Activated CD8-positive, alpha-beta memory T cell treated with anti-CD3 and anti-CD28 coated beads for 36 hours (primary cell): ENCODE measurements around the gene PDCD1. TPM values are rescaled to one million over a fixed set of nuclear protein-coding genes. Genes with fewer than 3 reads are reported as not detected.
"Not testable (repeated sequence)": the region's sequence is repeated elsewhere in the genome, so short reads cannot be mapped to it uniquely, and the experiment has no call there.

ENCODE experiments used
- CTCF ChIA-PET: fragments of 350-600 bp; sonication (Branson Sonifier 250); formaldehyde crosslinking; loops from one replicate; lab custom pipeline; 2021; ENCODE audit warnings: antibody characterized with exemption; lab: Charles Lee
- POLR2A ChIA-PET: fragments of 350-600 bp; sonication (Branson Sonifier 250); formaldehyde crosslinking; loops from one replicate; lab custom pipeline; 2021; ENCODE audit warnings: antibody characterized with exemption; lab: Charles Lee
- total RNA-seq, 2 experiments: library from RNA; stranded (reverse); gene quantifications; one replicate each; pipeline ENCODE4 v1.2.3, GENCODE V29; 2021

The PDCD1 gene
- total RNA-seq, 2 experiments from 2014 or later: 52.0 to 53.0 TPM

DNA sequence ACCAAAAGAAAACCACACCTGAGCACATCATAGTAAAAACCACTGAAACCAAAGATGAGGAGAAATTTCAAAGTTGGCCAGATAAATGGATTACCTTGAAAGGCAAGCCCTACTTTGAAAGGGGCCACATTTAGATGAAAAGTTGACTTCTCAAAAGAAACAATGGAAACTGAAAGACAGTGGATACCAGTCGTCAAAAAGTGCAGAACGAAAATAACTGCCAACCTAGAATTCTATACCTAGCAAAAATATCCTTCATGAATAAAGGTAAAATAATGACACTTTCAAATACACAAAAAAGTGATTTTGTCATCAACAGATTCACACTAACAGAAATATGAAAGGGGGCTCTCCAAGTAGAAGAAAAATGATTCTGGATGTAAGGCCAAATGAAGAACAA is 31.3 kb downstream of the PDCD1 start:
- ChIA-PET POLR2A (interaction anchor here (0.6 kb wide), 1 partner anchor 9 kb away, joined by 6 read pairs; no protein-coding TSS in a partner anchor), CTCF (no interaction called here)

DNA sequence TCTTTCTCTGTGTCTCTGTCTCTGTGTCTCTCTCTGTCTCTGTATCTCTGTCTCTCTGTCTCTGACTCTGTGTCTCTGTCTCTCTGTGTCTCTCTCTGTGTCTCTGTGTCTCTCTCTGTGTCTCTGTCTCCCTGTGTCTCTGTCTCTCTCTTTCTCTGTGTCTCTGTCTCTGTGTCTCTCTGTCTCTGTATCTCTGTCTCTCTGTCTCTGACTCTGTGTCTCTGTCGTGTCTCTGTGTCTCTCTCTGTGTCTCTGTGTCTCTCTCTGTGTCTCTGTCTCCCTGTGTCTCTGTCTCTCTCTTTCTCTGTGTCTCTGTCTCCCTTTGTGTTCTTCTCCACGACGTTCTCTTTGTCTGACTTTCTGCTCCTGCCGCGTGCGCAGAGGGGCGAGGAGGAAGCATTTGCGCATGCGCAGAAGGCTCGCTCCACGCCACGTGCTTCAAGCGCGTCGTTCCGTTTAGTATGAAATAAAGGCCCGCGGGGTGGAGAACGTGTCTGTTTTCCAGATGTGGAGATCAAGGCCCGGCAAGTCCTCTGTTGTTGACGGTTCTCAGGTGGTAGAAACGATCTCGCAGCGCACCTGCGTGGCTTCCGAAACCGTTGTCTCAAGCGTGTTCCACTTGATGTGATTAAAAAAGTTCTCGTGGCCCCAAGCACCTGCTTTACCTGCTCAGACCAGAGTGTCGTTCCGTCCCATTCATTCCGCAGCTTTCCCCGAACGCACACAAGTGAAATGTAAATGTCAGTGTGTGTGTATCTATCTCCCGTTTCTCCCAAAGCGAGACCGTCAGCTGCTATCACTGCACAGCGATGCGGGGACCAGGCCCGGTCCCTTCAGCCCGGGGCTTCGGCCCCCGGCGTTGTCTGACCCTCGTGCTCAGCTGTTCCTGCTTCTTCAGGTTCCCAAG is 34.9 kb downstream of the PDCD1 start:
- CTCF ChIA-PET, POLR2A ChIA-PET: not testable (repeated sequence)

GRCh38 chr2:241822264-241822623 is 36.5 kb downstream of the PDCD1 start:
- POLR2A ChIA-PET: no interaction called here

GRCh38 chr2:241821460-241822263 is 37.0 kb downstream of the PDCD1 start:
- ChIA-PET CTCF (interaction anchor here (1.0 kb wide), 1 partner anchor 18 kb away, joined by 3 read pairs; no protein-coding TSS in a partner anchor), POLR2A (no interaction called here)

More at GRCh38 chr2:241822264-241822623, 36.5 kb downstream of the PDCD1 start:
- CTCF ChIA-PET: interaction anchor here (1.0 kb wide), 1 partner anchor 18 kb away, joined by 3 read pairs; no protein-coding TSS in a partner anchor

GRCh38 chr2:241820625-241821384 is 37.9 kb downstream of the PDCD1 start:
- ChIA-PET POLR2A (no interaction called here), CTCF (no interaction called here)

DNA sequence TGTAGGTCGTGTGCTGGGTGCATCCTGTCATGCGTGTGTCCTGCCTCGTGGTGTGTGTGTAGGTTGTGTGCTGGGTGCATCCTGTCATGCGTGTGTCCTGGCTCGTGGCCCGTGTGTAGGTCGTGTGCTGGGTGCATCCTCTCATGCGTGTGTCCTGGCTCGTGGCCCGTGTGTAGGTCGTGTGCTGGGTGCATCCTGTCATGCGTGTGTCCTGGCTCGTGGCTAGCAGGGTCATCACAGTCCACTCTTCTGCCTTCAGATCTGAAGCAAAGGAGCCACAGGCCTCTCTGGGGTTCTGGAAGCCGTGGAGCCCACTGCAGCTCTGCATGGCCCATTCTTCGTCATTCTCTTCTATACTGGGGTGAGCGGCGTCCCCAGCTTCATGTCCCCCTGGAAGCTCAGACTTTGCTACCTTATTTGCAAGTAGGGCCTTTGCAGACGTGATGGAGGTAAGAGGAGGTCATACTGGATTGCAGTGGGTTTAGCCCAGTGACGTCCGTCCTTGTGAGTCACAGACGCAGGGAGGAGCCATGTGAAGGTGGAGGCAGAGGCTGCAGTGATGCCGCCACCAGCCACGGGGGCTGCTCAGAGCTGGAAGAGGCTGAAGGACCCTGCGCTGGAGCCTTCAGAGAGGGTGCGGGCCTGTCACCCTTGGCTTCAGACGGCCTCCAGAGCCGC is 38.6 kb downstream of the PDCD1 start:
- CTCF ChIA-PET, POLR2A ChIA-PET: not testable (repeated sequence)

- ChIA-PET CTCF (no interaction called here), POLR2A (no interaction called here)
Measured at GRCh38 chr2:241818943-241819270, 39.8 kb downstream of the PDCD1 start.

DNA sequence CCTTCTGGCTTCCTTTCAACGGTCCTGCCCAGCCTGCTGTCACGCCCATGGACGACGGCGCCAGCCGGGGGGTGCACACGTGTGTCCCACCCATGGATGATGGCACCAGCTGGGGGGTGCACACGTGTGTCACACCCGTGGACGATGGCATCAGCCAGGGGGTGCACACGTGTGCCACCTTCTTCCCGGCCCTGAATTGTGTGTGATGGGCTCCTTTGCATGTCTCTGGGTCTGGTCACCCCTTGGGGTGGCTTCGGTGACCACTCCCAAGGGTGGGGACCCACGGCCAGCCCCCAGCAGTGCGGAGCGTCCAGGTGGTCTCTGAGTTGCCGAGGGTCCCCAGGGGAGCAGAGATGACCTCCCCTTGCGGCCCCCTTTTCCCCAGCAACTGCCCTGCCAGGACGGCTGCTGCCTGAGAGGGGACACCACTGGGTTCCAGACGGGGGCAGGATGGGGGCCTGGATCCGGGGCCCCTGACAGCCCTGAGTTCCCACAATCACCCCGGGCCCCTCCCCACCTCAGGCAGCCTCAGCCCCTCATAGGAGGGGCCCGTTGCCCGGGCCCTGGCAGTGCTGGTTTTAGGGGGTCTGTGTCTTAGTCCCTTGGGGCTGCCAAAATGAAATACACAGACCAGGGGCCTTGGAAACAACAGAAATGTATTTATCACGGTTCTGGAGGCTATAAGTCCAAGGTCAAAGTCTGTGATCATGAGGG is 40.3 kb downstream of the PDCD1 start:
- POLR2A ChIA-PET: no interaction called here
- CTCF ChIA-PET: no interaction called here

DNA sequence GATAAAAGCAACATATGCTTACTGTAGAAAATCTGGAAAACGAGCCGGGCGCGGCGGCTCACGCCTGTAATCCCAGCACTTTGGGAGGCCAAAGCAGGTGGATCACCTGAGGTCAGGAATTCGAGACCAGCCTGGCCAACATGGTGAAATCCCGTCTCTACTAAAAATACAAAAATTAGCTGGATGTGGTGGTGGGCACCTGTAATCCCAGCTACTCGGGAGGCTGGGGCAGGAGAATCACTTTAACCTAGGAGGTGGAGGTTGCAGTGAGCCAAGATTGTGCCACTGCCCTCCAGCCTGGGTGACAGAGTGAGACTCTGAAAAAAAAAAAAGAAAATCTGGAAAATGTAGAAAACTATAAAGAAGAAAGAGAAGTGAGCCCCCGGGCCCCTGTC is 40.9 kb downstream of the PDCD1 start:
- CTCF ChIA-PET, POLR2A ChIA-PET: not testable (repeated sequence)

DNA sequence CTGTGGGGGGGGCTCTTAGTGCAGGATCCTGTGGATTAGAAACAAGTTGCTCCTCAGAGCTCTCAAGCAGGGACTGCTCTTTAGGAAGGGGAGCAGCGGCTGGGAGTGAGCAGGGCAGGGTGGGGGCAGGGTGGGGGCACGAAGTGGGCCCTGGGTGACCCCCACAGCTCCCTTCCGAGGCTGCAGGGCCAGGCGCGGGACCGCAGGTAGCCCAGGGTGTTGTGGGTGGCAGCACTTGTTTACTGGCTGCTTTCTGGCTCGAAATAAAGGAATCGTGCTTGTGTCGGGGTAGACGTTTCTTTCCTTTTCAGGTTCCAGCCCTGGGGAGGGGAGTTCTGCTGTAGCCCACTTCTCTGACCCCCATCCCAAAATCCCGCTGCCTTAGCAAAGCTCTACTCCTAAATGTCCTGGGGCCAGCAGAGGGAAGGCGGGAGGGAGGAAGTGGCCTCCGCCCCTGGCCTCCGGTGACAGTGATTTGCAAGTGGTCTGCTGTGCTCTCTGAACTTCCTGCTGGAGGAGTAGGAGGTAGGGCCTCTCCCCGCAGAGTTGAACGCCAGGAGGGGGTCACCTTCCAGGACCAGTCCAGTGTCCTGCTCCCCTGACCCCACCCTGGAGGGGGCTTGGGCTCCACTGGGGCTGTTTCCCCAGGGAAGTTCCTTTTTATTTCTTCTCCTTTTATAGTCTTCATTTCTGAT is 41.4 kb downstream of the PDCD1 start:
- ChIA-PET POLR2A (no interaction called here), CTCF (interaction anchor here (0.9 kb wide), 1 partner anchor 20 kb away, joined by 3 read pairs; no protein-coding TSS in a partner anchor)

DNA sequence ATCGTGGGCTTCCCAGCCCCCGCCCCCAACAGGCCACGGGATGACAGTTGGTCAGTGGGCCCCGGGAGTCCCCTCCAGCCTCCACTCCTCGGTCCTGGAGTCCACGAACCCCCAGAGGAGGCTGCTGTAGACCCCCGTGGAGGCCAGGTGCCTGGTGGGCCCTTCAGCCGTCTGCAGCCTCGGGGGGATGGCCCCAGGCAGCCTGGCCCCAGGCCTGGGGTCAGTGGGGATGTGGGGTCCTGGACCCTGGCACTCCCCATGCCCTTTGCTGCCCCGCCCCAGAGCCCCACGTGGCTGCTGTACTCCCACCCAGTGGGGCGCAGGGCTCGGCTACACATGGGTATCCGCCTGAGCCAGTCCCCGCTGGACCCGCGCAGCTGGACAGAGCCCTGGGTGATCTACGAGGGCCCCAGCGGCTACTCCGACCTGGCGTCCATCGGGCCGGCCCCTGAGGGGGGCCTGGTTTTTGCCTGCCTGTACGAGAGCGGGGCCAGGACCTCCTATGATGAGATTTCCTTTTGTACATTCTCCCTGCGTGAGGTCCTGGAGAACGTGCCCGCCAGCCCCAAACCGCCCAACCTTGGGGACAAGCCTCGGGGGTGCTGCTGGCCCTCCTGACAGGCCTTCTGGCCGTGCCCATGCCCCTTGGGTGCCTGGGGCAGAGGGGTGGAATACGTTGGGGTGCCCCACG is 42.1 kb downstream of the PDCD1 start:
- CTCF ChIA-PET: interaction anchor here (0.9 to 1.1 kb wide), 2 partner anchors 20 to 76 kb away, joined by 3 to 4 read pairs; no protein-coding TSS in a partner anchor
- POLR2A ChIA-PET: no interaction called here

GRCh38 chr2:241815477-241816430 is 42.9 kb downstream of the PDCD1 start:
- ChIA-PET POLR2A (no interaction called here), CTCF (interaction anchor here (1.1 kb wide), 1 partner anchor 75 kb away, joined by 4 read pairs; no protein-coding TSS in a partner anchor)

GRCh38 chr2:241814643-241815476 is 43.8 kb downstream of the PDCD1 start:
- ChIA-PET POLR2A (no interaction called here), CTCF (no interaction called here)

DNA sequence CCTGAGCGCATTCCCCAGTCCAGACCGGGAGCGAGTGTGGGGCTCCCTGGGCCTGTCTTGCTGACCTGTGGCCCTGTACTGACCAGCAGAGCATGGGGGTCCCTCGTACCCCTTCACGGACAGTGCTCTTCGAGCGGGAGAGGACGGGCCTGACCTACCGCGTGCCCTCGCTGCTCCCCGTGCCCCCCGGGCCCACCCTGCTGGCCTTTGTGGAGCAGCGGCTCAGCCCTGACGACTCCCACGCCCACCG is 44.4 kb downstream of the PDCD1 start:
- ChIA-PET POLR2A (no interaction called here), CTCF (no interaction called here)

GRCh38 chr2:241813644-241814392 is 44.9 kb downstream of the PDCD1 start:
- POLR2A ChIA-PET: no interaction called here
- CTCF ChIA-PET: no interaction called here
